CD14-positive monocyte (primary cell): ENCODE results near the gene DDA1. TPM values are rescaled to one million over a fixed set of nuclear protein-coding genes. Genes with fewer than 3 reads are reported as not detected.

Source experiments
- DNase-seq, 3 donors: peaks; one replicate each; pipeline ENCODE4 v3.0.0-alpha.2; 2011 to 2022
- H2AFZ ChIP-seq: 2 replicates; pipeline ENCODE4 v1.6.0; 2012; ENCODE audit warnings: mild to moderate bottlenecking, low read depth, low read length, inconsistent platforms; ENCODE audit not compliant: insufficient read depth, poor library complexity, severe bottlenecking
- H3K27ac ChIP-seq, 2 donors: 1 replicate in 1 of 2; 2 replicates in 1 of 2; pipeline ENCODE4 v1.5.1; 2012 to 2013; ENCODE audit warnings: low read length in 2 of 2, control low read depth in 1 of 2, inconsistent platforms in 1 of 2, low read depth in 1 of 2, mild to moderate bottlenecking in 1 of 2
- H3K27me3 ChIP-seq, 2 donors: one replicate each; pipeline versions ENCODE4 v1.6.0 to v1.6.1; 2011 to 2013; ENCODE audit warnings: low read length in 2 of 2; ENCODE audit not compliant: control insufficient read depth in 2 of 2, insufficient read depth in 2 of 2
- H3K36me3 ChIP-seq, 2 donors: replicated peaks in 1 of 2; 1 replicate in 1 of 2; 2 replicates in 1 of 2; pipeline versions ENCODE4 v1.5.1 to v1.6.1; 2012 to 2013; ENCODE audit warnings: low read length in 2 of 2, control low read depth in 1 of 2, inconsistent platforms in 1 of 2, mild to moderate bottlenecking in 1 of 2; ENCODE audit not compliant: insufficient read depth in 2 of 2, control insufficient read depth in 1 of 2
- H3K4me1 ChIP-seq, 2 donors: 1 replicate in 1 of 2; 2 replicates in 1 of 2; pipeline versions ENCODE4 v1.5.1 to v1.6.1; 2012 to 2013; ENCODE audit warnings: low read length in 2 of 2, control low read depth in 1 of 2, inconsistent platforms in 1 of 2, mild to moderate bottlenecking in 1 of 2, moderate library complexity in 1 of 2; ENCODE audit not compliant: insufficient read depth in 2 of 2, control insufficient read depth in 1 of 2
- H3K4me2 ChIP-seq: replicated peaks from 2 replicates; pipeline ENCODE3; 2012; ENCODE audit warnings: low read length, moderate library complexity, mild to moderate bottlenecking; ENCODE audit not compliant: poor library complexity, severe bottlenecking; ENCODE audit errors: extremely low read depth
- H3K4me3 ChIP-seq, 3 experiments: fragments of 200-600 bp in 1 of 3; sonication (generic) in 1 of 3; replicated peaks in 1 of 3; 1 replicate in 2 of 3; 2 replicates in 1 of 3; pipeline ENCODE4 v1.5.1; 2011 to 2013; ENCODE audit warnings: low read length in 3 of 3, mild to moderate bottlenecking in 3 of 3, control low read depth in 2 of 3, low read depth in 2 of 3, inconsistent platforms in 1 of 3, moderate library complexity in 1 of 3
- H3K79me2 ChIP-seq: 2 replicates; pipeline ENCODE4 v1.6.0; 2012; ENCODE audit warnings: mild to moderate bottlenecking, control low read depth, inconsistent platforms, low read length, moderate library complexity; ENCODE audit not compliant: insufficient read depth
- H3K9ac ChIP-seq: 2 replicates; pipeline ENCODE4 v1.6.0; 2017; ENCODE audit warnings: low read length, mild to moderate bottlenecking; ENCODE audit not compliant: insufficient read depth, poor library complexity, severe bottlenecking
- H3K9me3 ChIP-seq, 2 donors: replicated peaks in 1 of 2; 1 replicate in 1 of 2; 2 replicates in 1 of 2; pipeline versions ENCODE4 v1.5.1 to v1.6.1; 2012 to 2013; ENCODE audit warnings: low read length in 2 of 2, control low read depth in 1 of 2; ENCODE audit not compliant: control insufficient read depth in 1 of 2, insufficient read depth in 1 of 2
- H4K20me1 ChIP-seq: 2 replicates; pipeline ENCODE4 v1.6.0; 2012; ENCODE audit warnings: mild to moderate bottlenecking, low read length, control low read depth, moderate library complexity; ENCODE audit not compliant: insufficient read depth
- H3K27ac Mint-ChIP-seq, 7 donors: one replicate each; pipeline ENCODE4 v1.8.0; 2020; ENCODE audit warnings: mild to moderate bottlenecking in 7 of 7, mixed read lengths in 7 of 7, moderate library complexity in 6 of 7, inconsistent platforms in 2 of 7
- H3K27me3 Mint-ChIP-seq, 3 donors: one replicate each; pipeline ENCODE4 v1.8.0; 2021 to 2022; ENCODE audit warnings: low read depth in 3 of 3, mild to moderate bottlenecking in 3 of 3, mixed read lengths in 3 of 3, moderate library complexity in 3 of 3, inconsistent platforms in 1 of 3
- H3K36me3 Mint-ChIP-seq, 2 donors: one replicate each; pipeline ENCODE4 v1.8.0; 2020; ENCODE audit warnings: mixed read lengths in 2 of 2, inconsistent platforms in 1 of 2, mild to moderate bottlenecking in 1 of 2
- H3K4me1 Mint-ChIP-seq: one replicate; pipeline ENCODE4 v1.8.0; 2020; ENCODE audit warnings: mild to moderate bottlenecking, mixed read lengths
- H3K4me3 Mint-ChIP-seq, 2 donors: one replicate each; pipeline ENCODE4 v1.8.0; 2020; ENCODE audit warnings: mild to moderate bottlenecking in 2 of 2, mixed read lengths in 2 of 2, moderate library complexity in 1 of 2
- H3K9me3 Mint-ChIP-seq, 7 donors: one replicate each; pipeline ENCODE4 v1.8.0; 2020 to 2022; ENCODE audit warnings: mixed read lengths in 7 of 7, mild to moderate bottlenecking in 6 of 7, moderate library complexity in 6 of 7, inconsistent platforms in 2 of 7
- WGBS: methylation state at CpG from one replicate; pipeline ENCODE4 v1.1.5; 2013; ENCODE audit warnings: missing lambda C conversion rate; ENCODE audit not compliant: insufficient coverage; 5-methylcytosine and 5-hydroxymethylcytosine counted together
- intact Hi-C, 2 donors: fragments of 100-400 bp; cut with micrococcal nuclease; formaldehyde crosslinking; loops; one replicate each; pipeline versions ENCODE4 v1.15.0 to v1.15.1; 2023
- polyA plus RNA-seq, 3 donors: library from polyadenylated mRNA; depleted of rRNA in 1 of 3; unstranded in 2 of 3; stranded (reverse) in 1 of 3; fragments of 300-500 nt in 2 of 3; fragments of >200 nt in 1 of 3; fragmentation: Illumina TruSeq in 2 of 3; gene quantifications; 1 replicate in 2 of 3; 2 replicates in 1 of 3; pipeline ENCODE4 v1.2.3, GENCODE V29; 2012 to 2021
- TF ChIP-seq, protein P1 (sequence below): fragments of 200-600 bp; IDR thresholded peaks from one replicate; pipeline ENCODE4 v1.8.0; 2022; ENCODE audit warnings: antibody characterized with exemption, mild to moderate bottlenecking

DDA1 gene
- polyA plus RNA-seq, 3 donors: 22.5 to 49.5 (median 23.8) TPM

DNA sequence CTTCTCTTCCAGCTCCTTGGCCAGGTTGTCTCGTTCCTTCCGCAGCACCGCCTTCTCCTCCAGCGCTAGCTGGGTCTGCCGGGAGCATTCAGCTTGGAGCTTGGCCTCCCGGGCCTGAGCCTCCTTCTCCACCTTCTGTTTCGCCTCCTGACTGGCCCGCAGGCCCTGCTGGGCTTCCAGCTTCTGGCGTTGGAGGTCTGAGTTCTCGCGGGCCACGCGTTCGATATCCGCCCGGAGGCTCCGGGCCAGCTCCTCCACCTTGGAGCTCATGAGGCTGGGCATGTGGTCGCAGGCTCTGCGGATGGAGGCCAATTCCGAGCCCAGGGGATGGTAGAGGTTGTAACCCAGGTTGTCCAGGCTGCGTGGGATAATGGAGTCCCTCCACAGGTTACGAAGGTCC, 56.0 kb downstream of the DDA1 start:
- no peaks in the 10 kb centered on the region for H3K36me3 ChIP-seq
- H3K27ac Mint-ChIP-seq: no peak overlapping the region
- H3K27me3 Mint-ChIP-seq: peaks cover 0 to 12% (median 6%) of the 10 kb centered on the region in 3 donors
- no peak overlapping the region for H3K4me3 ChIP-seq
- H3K9me3 ChIP-seq: no peaks in the 10 kb centered on the region
- H4K20me1 ChIP-seq: no peaks in the 10 kb centered on the region
- no peaks in the 10 kb centered on the region for H3K36me3 Mint-ChIP-seq
- H3K4me1 Mint-ChIP-seq: peaks cover 7% of the 10 kb centered on the region
- no peaks in the 10 kb centered on the region for H3K27me3 ChIP-seq
- no peak overlapping the region for H3K27ac ChIP-seq
- TF ChIP-seq, protein P1, sequence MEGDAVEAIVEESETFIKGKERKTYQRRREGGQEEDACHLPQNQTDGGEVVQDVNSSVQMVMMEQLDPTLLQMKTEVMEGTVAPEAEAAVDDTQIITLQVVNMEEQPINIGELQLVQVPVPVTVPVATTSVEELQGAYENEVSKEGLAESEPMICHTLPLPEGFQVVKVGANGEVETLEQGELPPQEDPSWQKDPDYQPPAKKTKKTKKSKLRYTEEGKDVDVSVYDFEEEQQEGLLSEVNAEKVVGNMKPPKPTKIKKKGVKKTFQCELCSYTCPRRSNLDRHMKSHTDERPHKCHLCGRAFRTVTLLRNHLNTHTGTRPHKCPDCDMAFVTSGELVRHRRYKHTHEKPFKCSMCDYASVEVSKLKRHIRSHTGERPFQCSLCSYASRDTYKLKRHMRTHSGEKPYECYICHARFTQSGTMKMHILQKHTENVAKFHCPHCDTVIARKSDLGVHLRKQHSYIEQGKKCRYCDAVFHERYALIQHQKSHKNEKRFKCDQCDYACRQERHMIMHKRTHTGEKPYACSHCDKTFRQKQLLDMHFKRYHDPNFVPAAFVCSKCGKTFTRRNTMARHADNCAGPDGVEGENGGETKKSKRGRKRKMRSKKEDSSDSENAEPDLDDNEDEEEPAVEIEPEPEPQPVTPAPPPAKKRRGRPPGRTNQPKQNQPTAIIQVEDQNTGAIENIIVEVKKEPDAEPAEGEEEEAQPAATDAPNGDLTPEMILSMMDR: no peak
- no peak overlapping the region for H3K4me2 ChIP-seq
- no peak overlapping the region for H3K4me3 Mint-ChIP-seq
- H3K4me1 ChIP-seq: peaks cover 9 to 11% of the 10 kb centered on the region in 2 donors
- no peak overlapping the region for H2AFZ ChIP-seq
- H3K79me2 ChIP-seq: no peaks in the 10 kb centered on the region
- DNase-seq: no peak
- H3K9me3 Mint-ChIP-seq: no peaks in the 10 kb centered on the region
- intact Hi-C loops: no loop called here
- no peak overlapping the region for H3K9ac ChIP-seq
- 98% methylated on average over 22 of the region's 22 CpGs for WGBS

DNA sequence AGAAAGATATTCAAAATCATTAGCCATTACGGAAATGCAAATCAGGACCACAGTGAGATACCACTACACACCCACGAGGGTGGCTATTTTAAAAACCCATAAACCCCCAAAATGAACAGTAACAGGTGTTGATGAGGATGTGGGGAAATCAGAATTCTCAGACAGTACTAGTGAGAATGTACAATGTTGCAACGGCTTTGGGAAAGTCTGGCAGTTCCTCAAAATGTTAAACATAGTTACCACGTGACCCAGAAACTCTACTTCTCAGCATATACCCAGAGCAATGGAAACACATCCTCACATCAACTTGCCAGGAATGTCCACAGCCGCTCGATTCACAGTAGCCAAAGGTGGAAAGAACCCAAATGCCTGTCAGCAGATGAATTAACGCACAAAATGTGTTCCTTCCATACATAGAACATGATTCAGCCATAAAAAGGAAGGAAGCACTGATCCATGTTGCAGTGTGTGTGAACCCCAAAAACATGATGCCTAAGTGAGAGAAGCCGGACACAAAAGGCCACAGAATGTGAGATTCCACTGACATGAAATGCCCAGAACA, 60.7 kb downstream of the DDA1 start:
- H3K4me3 Mint-ChIP-seq: peak overlapping the region; percentile 32 to 79
- H3K4me1 Mint-ChIP-seq: peaks cover 12% of the 10 kb centered on the region
- no peaks in the 10 kb centered on the region for H4K20me1 ChIP-seq
- peak overlapping the region; percentile 70 to 90 (median 84) for H3K27ac Mint-ChIP-seq
- peaks cover 0 to 10% (median 1%) of the 10 kb centered on the region in 3 donors for H3K27me3 Mint-ChIP-seq
- peak overlapping the region; percentile 57 for H2AFZ ChIP-seq
- no peaks in the 10 kb centered on the region for H3K36me3 ChIP-seq
- H3K9me3 ChIP-seq: no peaks in the 10 kb centered on the region
- H3K4me1 ChIP-seq: peaks cover 14 to 18% of the 10 kb centered on the region in 2 donors
- DNase-seq: peak; percentile 58 to 90 (median 88)
- TF ChIP-seq, protein P1: no peak
- H3K4me2 ChIP-seq: peak overlapping the region; percentile 61
- H3K27me3 ChIP-seq: no peaks in the 10 kb centered on the region
- H3K9me3 Mint-ChIP-seq: no peaks in the 10 kb centered on the region
- H3K79me2 ChIP-seq: no peaks in the 10 kb centered on the region
- H3K9ac ChIP-seq: no peak overlapping the region
- H3K36me3 Mint-ChIP-seq: no peaks in the 10 kb centered on the region
- 0% methylated on average over 5 of the region's 8 CpGs for WGBS
- peak overlapping the region in 1 of 3 experiments; percentile 63 for H3K4me3 ChIP-seq
- intact Hi-C loops: no loop called here
- peak overlapping the region in 1 of 2 donors; percentile 71 for H3K27ac ChIP-seq

Other genes with a start within 250 kb of the DDA1 start
- gene HAUS8, start 234.1 kb upstream of the DDA1 start, polyA plus RNA-seq: 1 to 10 TPM; 2.5 to 9.3 (median 4.4) TPM
- 100 to 1,000 TPM in 1 of 3 donors, 1 to 10 TPM in 2; 5.9 to 366 (median 7.5) TPM for gene MYO9B, start 233.8 kb upstream of the DDA1 start, polyA plus RNA-seq
- gene USE1, start 94.2 kb upstream of the DDA1 start, polyA plus RNA-seq: 10 to 100 TPM; 26.5 to 39.8 (median 29.7) TPM
- gene OCEL1, start 83.3 kb upstream of the DDA1 start, polyA plus RNA-seq: 10 to 100 TPM; 31.8 to 59.9 (median 57.6) TPM
- 1 to 10 TPM in 2 of 3 donors, under 1 TPM in 1; 0.87 to 5.1 (median 1.7) TPM for gene NR2F6, start 63.6 kb upstream of the DDA1 start, polyA plus RNA-seq
- not detected for gene USHBP1, start 44.8 kb upstream of the DDA1 start, polyA plus RNA-seq
- 100 to 1,000 TPM in 1 of 3 donors, 10 to 100 TPM in 2; 76.9 to 106 (median 90.3) TPM for gene BABAM1, start 42.1 kb upstream of the DDA1 start, polyA plus RNA-seq
- 1 to 10 TPM; 1.3 to 8.5 (median 2.2) TPM for gene ANKLE1, start 27.7 kb upstream of the DDA1 start, polyA plus RNA-seq
- gene ABHD8, start 6.1 kb upstream of the DDA1 start, polyA plus RNA-seq: 10 to 100 TPM; 11.3 to 14.9 (median 12.5) TPM
- gene MRPL34, start 3.7 kb upstream of the DDA1 start, polyA plus RNA-seq: 100 to 1,000 TPM in 2 of 3 donors, 10 to 100 TPM in 1; 13.2 to 208 (median 155) TPM
- 10 to 100 TPM in 1 of 3 donors, under 1 TPM in 1, not detected in 1; 0.11 to 14.1 TPM for gene ANO8, start 25.3 kb downstream of the DDA1 start, polyA plus RNA-seq
- gene GTPBP3, start 28.0 kb downstream of the DDA1 start, polyA plus RNA-seq: 10 to 100 TPM in 1 of 3 donors, 1 to 10 TPM in 2; 1.0 to 22.0 (median 1.7) TPM
- gene PLVAP, start 67.8 kb downstream of the DDA1 start, polyA plus RNA-seq: under 1 TPM in 2 of 3 donors, not detected in 1; 0.08 to 0.81 TPM
- under 1 TPM in 1 of 3 donors, not detected in 2; 0.52 TPM for gene CCDC194, start 84.6 kb downstream of the DDA1 start, polyA plus RNA-seq
- gene BST2, start 96.1 kb downstream of the DDA1 start, polyA plus RNA-seq: 100 to 1,000 TPM; 225 to 284 (median 272) TPM
- gene MVB12A, start 110.5 kb downstream of the DDA1 start, polyA plus RNA-seq: 10 to 100 TPM; 43.2 to 47.8 (median 43.7) TPM
- not detected for gene TMEM221, start 139.1 kb downstream of the DDA1 start, polyA plus RNA-seq
- gene NXNL1, start 151.4 kb downstream of the DDA1 start, polyA plus RNA-seq: not detected
- 10 to 100 TPM; 27.1 to 36.5 (median 27.6) TPM for gene SLC27A1, start 161.0 kb downstream of the DDA1 start, polyA plus RNA-seq
- gene PGLS, start 202.1 kb downstream of the DDA1 start, polyA plus RNA-seq: 100 to 1,000 TPM; 116 to 158 (median 141) TPM
- 100 to 1,000 TPM in 1 of 3 donors, 10 to 100 TPM in 2; 66.8 to 176 (median 68.8) TPM for gene COLGALT1, start 246.1 kb downstream of the DDA1 start, polyA plus RNA-seq